GM21825 (cell line): ENCODE data around the gene BHMT2.

ENCODE experiments used
- ATAC-seq: cut with Tn5 transposase; IDR thresholded peaks from one replicate; pipeline ENCODE4 v1.9.1; 2021; ENCODE audit warnings: mild to moderate bottlenecking, moderate library complexity; ENCODE audit not compliant: unreplicated experiment

The BHMT2 gene

DNA sequence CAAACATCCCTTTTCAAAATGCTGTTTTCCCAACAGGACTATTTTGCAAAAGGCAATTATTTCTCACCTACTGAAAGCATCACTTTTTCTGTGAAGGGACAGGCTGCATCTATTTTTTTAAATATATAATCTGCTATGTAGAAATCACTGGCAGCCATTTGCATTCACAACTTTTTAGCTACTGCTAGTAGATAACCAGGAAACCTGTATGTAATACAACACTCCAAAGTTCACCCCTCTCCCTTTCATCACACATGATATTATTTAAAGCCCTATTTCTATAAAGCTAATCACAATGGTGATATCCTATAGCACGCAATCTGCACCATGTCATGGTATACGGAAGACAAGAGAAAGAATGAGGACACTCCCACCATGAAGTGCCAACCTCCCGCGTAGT, 9.9 kb upstream of the BHMT2 start:
- no peak for ATAC-seq

DNA sequence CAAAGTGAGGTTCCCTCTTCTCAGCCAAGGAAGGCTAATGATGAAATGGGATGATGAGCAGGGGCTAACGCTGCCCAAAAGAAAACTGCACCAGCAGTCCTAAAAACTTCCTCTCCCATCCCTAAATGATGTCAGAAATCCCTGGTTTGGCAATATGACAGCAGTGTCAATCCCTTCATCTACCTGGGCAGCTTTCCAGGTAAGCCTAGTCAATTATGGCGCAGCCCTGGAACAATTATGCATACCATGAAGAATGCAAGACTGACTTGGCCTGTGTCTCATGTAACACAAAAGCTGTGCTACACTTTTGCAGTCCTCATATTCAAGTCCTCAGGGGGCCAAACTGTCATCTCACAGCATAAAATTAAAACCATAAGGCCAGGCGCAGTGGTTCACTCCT, 7.1 kb upstream of the BHMT2 start:
- no peak for ATAC-seq

DNA sequence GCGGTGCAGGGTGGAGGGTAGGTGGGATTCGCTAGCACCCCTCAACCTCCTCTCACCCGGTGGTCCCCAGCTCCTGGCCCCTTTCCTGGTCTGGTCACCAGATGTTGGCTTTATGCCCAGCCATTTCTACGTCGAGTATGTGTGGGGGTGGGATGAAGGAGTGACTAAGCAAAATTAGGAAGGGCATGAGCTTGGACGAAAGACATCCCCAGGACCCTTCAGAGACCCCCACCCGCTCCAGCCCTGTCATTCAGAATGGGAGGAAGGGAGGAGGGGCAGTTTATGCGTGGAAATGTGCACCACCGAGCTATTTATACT, 742 bp downstream of the BHMT2 start:
- ATAC-seq = no peak

DNA sequence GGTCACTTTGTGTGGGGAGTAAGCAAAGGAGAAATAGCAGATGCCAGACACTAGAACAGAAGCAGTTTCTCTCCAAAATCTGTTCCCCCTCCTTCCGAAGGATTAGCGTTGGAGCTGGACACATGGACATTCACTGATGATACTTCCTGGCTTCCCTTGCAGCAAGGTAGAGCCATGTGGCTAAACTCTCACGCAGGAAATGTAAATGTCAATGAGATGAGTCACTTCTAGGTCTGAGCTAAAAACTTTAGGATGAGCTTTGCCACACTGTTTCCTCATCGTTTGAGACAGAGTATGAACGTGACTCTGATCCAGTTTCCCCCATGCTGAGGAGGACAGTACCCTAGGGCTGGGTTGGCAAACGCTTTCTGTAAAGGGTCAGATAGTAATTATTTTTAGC, 5.1 kb downstream of the BHMT2 start:
- ATAC-seq = no peak

DNA sequence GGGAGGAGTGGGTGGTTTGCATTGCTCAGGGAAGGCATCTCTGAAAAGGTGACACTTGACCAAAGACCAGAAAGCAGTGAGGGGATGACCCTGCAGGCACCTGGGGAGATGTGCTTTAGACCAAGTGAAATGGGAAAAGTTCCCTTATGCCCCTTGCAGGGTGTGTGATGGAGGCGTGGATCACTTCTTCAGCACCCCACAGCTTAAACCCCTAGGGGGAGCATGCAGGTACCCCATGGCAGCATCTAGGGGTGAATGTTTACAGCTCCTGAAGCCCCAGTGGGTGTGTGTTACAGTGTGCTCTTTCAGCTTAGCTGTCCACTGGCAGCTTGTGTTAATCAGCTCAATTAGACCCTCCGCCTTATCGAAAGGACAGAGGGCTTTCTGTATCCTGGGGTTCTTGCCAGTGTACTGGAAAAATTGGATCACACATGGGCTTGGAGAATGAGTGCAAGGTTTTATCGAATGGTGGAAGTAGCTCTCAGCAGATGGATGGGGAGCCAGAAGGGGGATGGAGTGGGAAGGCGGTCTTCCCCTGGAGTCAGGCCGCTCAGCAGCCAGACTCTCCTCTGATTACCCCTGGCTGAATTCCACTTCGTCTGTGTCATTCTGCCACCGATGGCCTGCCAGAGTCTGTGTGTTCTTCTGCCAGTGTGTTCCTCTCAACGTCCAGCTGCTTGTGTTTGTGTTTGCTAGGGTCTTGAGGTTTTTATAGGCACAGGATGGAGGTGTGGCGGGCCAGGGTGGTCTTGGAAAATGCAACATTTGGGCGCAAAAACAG, 6.3 kb downstream of the BHMT2 start:
- no peak for ATAC-seq

DNA sequence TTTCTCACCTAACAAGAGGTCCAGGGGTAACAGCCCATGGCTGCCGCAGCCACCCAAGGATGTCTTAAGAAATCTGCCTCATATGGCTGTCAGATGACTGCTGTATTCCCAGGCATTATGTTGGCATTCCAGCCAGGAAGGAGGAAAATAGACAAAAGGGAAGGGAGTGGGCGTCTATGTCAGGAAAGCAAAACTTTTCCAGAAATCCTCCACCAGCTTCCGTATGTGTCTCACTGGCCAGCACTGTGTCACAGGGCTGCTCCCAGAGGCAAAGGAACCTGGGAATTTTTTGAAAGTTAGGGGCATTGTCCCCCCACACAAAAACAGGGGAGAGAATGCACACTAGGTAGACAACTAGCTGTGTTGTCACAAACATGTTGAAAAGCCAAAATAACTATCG, 7.3 kb downstream of the BHMT2 start:
- ATAC-seq = no peak

DNA sequence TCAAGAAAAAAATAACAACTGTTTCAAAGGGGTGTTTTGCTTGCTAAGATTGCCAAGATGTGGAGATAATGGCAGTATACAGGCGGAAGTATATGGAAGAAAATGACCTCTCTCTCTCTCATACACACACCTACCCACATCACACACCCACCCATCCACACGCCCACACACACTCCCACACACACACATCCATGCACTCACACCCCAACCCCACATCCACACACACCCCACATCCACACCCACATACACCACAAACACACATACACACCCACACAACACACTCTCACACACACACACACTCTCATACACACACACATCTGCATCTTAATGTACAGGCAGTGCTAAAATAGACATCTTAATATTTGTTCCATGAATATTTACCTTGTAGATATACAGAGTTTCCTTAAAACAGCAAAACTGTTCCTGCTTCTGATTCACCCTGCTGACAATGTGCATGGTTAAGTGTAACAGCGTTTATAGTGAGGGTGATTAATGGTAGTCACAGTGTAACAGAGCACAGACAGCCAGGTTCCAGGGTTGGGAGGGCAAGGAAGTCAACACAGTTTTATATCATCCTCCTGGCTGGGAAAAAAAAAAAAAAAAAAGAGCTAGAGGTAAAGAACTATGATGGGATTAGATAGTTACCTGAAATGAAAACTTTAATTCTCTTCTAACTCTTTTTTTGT, 8.3 kb downstream of the BHMT2 start:
- ATAC-seq = no peak

DNA sequence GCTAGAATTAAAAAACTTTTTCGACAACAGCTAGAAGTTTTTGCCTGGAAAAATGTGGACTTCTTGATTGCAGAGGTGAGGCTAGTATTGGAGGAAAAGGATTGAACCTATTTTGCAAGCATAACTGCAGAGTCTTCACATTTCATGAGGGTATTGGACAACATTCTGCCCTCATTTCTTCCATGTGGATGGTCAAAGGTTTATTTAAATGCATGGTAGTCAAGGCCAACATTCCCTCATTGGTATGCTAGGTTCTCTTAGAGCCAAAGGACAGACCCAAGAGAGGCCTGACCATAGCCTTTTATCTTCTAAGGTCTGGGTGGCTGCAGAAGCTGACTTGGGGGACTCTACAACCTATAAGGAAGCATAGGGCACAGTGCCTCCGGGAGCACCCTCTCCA, 11.2 kb downstream of the BHMT2 start:
- ATAC-seq = no peak

DNA sequence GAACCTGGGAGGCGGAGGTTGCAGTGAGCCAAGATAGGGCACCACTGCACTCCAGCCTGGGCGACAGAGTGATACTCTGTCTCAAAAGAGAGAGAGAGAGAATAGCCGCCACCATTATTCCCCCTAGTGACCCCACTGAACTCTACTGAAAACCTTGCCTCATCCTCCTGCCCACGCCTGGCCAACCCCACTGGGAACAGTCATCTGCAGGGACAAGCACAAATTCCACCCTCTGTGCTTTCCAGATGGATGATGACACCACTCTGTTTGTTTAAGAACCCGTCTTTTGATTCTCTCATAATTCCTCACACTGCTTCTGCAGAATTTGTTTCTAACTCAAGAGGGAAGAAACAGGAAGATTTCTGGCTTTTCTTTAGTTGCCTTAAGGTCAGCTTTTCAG, 12.2 kb downstream of the BHMT2 start:
- ATAC-seq = no peak

DNA sequence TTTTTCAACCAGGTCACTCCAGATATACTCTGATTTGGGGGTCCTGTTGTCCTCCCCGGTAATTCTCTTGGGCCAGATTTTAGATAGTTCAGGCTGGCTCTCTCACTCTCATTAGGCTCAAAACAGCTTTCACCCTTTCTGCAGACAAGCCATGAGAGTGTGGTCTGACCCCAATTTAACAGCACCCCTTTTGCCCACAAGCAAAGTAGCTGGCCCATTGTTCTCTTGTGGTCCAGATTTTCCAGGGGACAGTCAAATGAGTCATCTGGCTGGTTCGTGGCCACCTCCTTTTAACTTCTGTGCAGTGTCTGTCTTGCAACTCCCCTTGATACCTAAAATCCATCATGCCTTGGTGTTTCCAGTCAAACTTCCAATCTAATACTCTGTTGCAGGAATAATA, 16.5 kb downstream of the BHMT2 start:
- no peak for ATAC-seq

DNA sequence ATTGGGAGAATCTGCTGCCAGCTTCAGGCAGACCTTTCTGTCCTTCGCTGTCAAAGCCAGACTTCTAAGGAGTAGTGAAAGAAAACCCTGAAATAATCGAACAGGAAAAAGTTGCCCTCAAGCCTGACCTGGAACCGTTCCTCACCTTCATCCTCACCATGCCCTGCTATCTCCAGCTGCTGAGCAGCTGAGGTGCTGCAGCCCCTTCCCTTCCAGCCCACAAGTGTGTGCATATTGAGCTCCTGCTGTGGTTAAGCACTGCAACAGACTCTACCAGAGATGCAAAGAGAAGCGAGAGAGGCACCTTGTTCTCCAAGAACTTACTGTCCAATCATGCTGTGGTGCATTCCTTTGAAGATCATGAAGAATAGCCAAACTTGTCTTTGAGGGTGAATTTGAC, 18.9 kb downstream of the BHMT2 start:
- no peak for ATAC-seq

DNA sequence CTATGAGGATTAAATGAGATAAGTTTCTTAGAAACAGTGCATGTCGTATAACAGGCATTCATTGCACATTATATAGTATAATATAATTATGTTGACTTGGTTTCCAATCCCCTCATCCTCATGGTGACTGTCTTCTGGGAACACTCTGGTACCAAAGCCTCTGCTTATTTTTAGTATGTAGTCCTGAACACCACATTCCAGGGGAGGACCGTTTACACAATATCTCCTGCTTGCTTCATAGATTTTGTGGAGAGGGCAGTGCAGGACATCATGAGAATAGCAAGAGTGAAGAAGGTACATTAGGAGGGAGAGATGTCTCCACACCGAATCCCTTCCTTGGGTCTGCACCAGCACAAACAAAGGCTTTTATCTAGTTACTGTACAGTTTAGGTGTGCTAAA, 21.5 kb downstream of the BHMT2 start:
- no peak for ATAC-seq

DNA sequence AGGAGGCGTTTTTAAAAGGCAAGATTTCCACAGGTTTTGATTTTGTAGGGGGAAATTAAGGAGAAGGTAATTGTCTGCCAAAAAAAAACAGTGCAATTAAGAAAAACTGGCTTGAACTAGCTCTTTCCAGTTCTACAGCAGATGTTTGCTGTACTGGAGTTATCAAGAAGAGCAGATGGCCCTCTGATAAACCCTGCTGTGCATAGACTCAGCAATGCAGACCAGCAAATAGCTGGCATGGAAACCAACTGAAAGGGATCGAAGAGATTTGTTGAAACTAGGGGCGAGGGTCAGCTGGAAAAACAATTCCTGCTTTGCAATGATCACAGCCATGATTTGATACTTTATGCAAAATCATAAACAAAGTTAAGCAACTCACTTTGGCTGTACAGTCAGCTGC, 24.2 kb downstream of the BHMT2 start:
- no peak for ATAC-seq

DNA sequence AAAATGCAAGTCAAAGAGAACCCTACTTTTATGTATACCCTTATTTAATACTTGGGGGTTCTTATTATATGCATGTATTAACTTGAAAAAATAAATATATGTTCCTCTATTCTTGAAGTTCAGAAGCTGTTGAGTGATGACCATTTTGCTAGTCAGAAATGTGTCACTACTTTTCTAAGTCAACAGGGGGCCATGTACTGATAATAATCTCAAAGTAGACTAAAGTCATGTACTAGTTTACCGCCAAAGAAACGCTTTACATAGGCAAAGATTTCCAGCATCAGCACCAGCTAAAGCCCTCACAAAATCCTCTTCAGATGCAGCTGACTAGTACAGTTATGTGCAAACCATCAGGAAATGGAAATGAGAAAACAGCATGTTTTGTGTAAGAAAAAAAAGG, 36.3 kb downstream of the BHMT2 start:
- no peak for ATAC-seq

DNA sequence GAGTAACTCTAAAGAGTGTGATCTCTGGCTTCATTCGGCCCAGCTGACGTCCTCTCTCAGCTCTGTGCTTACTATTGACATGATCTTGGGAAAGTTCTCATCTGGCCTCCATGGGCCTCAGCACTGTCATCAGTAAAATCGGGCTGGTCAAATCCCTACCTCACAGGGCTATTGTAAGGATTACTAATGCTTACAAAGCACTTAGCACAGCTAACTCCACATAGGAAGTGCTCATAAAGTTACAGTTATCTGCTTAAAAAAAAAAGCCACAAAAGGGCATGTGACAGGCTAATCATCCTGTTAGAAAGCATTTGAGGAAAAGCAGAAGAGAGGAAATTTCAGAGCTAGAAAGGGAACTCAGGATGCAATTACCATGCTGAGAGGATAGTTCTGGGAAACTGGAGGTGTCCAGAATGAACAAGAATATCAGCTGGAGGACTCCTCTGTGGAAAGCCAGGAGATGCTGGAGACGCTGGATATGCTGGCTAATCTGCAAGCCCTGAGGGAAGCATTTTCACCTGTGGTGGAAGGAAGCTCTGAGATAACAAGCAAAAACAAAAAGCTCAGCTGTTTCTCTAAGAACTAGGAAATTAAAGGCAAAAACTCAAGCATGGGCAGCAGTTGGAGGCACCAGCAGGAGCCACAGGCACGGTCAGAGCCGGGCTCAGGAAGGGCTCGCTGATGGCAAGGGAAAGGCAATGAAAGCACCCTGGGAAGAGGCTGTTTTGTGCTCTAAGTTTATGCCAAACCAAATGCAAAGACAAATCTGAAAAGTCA, 37.6 kb downstream of the BHMT2 start:
- ATAC-seq = no peak

DNA sequence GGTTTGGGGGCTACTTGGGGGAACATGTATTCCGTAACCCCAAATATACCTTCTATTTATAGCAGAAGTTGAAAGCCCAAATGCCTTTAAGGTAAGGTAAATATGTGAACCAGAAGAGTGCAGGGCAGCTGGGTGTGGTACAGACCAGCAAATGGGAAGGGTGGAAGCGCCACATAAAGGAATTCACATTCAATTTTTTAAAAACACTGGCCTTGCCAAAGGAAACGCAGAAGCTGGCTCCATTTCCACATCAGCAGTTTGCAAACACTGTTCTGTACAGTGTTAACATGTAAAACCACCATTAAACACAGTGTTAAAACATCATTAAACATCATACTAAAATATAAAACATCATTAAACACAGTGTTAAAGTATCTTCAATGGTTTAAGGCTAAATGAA, 38.5 kb downstream of the BHMT2 start:
- no peak for ATAC-seq

DNA sequence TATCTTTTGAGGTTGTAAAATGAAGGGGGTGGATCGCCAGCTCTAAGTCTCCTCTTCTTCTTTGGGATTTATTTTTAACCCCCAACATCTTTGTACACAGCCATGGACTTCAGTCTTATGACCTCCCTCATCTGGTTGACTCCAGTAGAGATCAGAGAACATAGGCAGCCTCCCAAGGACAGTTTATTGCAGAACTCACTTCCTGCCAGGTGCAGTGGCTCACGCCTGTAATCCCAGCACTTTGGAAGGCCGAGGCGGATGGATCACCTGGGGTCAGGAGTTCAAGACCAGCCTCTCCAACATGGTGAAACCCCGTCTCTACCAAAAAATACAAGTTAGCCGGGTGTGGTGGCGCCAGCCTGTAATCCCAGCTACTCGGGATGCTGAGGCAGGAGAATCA, 39.2 kb downstream of the BHMT2 start:
- no peak for ATAC-seq

DNA sequence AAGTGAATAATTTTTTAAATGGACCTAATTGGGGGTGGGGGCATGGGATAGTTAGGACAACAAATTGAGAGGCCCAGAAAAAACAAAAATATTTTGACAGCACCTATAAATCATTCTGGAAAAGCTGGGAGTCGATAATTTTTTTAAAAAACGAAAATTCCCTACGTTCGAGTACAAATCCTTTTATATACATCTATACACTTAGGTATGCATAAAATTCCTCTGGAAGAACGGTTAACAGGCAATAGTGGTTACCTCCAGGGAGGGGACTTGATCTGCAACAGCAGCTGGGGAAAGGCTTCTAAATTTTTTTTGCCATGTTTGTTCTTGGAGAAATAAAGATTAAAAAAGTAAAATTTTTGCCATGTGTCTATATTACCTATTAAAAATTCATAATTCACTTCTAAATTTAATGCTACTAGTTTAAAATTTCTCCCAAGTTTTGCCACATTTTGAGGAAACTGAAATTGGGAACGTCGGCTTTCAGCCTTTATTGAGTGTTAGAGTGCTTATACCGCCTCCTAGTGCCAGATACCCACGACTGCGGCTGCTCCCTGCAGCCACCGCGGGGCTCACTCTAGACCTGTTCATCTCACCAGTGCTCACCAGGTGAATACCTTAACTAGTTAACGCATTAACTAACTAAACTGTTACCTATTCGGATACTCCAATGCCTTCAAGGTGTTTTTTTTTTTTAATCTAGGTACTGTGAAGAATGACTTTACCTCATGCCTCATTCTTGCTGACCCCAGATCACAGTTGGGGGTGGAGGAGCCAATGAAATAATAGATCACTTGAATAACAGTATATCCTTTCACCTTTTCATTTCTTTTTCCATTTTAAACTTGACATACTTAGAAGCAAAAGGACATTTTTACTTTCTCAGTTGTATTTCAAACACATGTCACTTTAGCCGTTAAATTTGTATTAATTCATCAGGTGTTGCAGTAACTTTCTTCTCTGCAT, 40.2 kb downstream of the BHMT2 start:
- ATAC-seq = no peak

DNA sequence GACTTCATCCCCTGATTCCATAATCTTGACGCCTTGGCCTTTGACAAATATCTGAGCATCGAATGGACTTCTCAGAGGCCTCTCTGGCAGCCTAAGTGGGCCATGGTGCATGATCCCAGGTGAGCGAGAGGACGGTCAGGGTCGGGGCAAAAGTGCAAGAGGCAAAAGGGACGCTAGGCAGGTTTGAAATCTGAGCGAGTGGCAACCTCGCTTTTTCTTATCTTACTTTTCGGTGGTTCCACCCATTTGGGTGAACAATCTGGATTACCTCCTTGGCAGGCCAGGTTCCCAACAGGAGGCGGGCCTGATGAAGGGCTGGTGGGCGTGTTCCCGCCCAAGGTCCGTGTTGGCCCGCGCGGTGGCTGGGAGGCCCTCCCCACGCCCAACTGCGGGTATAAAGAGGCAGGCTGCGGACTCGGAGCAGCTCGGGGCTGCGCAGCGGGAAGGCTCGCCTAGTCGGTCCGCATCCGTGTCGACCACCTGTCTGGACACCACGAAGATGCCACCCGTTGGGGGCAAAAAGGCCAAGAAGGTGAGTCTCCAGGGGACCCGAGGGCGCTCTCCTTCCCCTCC, 41.9 kb downstream of the BHMT2 start, which contains the start of gene BHMT:
TSS of gene BHMT (plus strand) at position 423 of the 573 bp plus-strand sequence. CDS start at position 500, 77 bp downstream.
- no peak for ATAC-seq

DNA sequence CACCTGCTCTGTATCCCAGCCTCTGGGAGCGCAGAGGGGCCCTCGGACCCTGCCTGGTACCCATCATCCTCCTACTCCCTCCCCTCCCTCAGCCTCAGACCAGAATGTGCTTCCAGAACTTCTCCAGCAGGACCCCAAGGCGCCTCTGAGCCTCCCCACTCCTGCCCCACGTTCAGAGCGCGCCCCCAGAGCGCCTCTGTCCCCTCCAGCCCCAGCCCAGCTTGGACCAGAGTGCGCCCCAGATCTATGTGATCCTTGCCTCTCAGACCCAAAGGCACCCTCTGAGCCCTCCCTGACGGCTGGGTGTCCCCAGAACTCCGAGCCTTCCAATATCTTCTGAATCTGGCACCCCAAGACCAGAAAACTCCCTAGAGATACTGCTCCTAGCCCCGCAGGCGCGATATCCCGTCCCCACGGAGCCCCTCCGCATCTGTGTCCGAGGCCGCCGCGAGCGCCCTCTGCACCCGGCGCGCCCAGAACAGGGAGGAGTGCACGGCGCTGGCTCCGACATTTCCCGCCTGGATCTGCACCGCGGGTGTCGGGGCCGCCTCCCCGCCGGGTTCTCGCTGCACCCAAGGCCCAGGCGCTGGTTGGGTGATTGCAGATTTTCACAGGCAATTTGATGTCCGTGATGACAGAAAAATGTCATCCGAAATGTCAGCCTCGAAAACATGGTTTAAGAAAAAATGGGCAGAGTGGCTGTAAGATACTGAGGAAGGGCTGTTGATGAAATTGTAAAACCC, 42.6 kb downstream of the BHMT2 start:
- no peak for ATAC-seq
